H9 (cell line): ENCODE measurements around the gene MAP2. TPM values are rescaled to one million over a fixed set of nuclear protein-coding genes. Genes with fewer than 3 reads are reported as not detected.

Experiments
- DNase-seq: peaks from one replicate; pipeline ENCODE4 v3.0.0-alpha.2; 2017
- H2AFZ ChIP-seq: one replicate; pipeline ENCODE4 v1.6.1; 2013; ENCODE audit warnings: mild to moderate bottlenecking, low read length, control low read depth, moderate library complexity
- H2AK5ac ChIP-seq: 2 replicates; pipeline ENCODE4 v1.6.1; 2013; ENCODE audit warnings: low read length, control low read depth, mixed read lengths; ENCODE audit not compliant: insufficient read length
- H2BK120ac ChIP-seq: one replicate; pipeline ENCODE4 v1.6.1; 2013; ENCODE audit warnings: low read depth, mild to moderate bottlenecking, low read length, control low read depth, inconsistent platforms; ENCODE audit not compliant: poor library complexity, severe bottlenecking
- H2BK12ac ChIP-seq: 2 replicates; pipeline ENCODE4 v1.6.1; 2013; ENCODE audit warnings: low read length, control low read depth, mixed read lengths, low read depth; ENCODE audit not compliant: insufficient read length
- H2BK15ac ChIP-seq: 2 replicates; pipeline ENCODE4 v1.6.1; 2013; ENCODE audit warnings: low read depth, low read length, control low read depth
- H2BK20ac ChIP-seq: one replicate; pipeline ENCODE4 v1.6.1; 2013; ENCODE audit warnings: low read depth, mild to moderate bottlenecking, low read length, control low read depth, inconsistent platforms; ENCODE audit not compliant: poor library complexity, severe bottlenecking
- H2BK5ac ChIP-seq: 2 replicates; pipeline ENCODE4 v1.6.1; 2013; ENCODE audit warnings: low read length, control low read depth, mixed read lengths; ENCODE audit not compliant: insufficient read length
- H3K14ac ChIP-seq: 2 replicates; pipeline ENCODE4 v1.6.1; 2013; ENCODE audit warnings: low read length, control low read depth; ENCODE audit not compliant: insufficient read depth
- H3K18ac ChIP-seq: 2 replicates; pipeline ENCODE4 v1.6.1; 2013; ENCODE audit warnings: low read depth, mild to moderate bottlenecking, mixed read lengths, low read length, control low read depth; ENCODE audit not compliant: insufficient read length
- H3K23ac ChIP-seq: 2 replicates; pipeline ENCODE4 v1.6.1; 2013; ENCODE audit warnings: low read length, control low read depth, mixed read lengths, low read depth; ENCODE audit not compliant: insufficient read length
- H3K23me2 ChIP-seq: 2 replicates; pipeline ENCODE4 v1.6.1; 2013; ENCODE audit warnings: low read depth, mild to moderate bottlenecking, mixed read lengths, low read length, control low read depth; ENCODE audit not compliant: insufficient read length, poor library complexity, severe bottlenecking
- H3K27ac ChIP-seq: 2 replicates; pipeline ENCODE4 v1.5.1; 2013; ENCODE audit warnings: low read length, control low read depth, mixed read lengths, low read depth; ENCODE audit not compliant: insufficient read length
- H3K27me3 ChIP-seq: 2 replicates; pipeline ENCODE4 v1.6.1; 2013; ENCODE audit warnings: low read length, control low read depth, inconsistent platforms; ENCODE audit not compliant: insufficient read depth
- H3K4ac ChIP-seq: 2 replicates; pipeline ENCODE4 v1.6.1; 2013; ENCODE audit warnings: low read depth, mild to moderate bottlenecking, control low read depth, inconsistent platforms, low read length, moderate library complexity
- H3K4me1 ChIP-seq: 2 replicates; pipeline ENCODE4 v1.6.1; 2013; ENCODE audit warnings: low read length, control low read depth, inconsistent platforms; ENCODE audit not compliant: insufficient read depth
- H3K4me2 ChIP-seq: 2 replicates; pipeline ENCODE4 v1.6.1; 2013; ENCODE audit warnings: low read length, control low read depth, mixed read lengths; ENCODE audit not compliant: insufficient read length, insufficient read depth
- H3K56ac ChIP-seq: 2 replicates; pipeline ENCODE4 v1.6.1; 2013; ENCODE audit warnings: low read depth, mild to moderate bottlenecking, mixed read lengths, low read length, control low read depth; ENCODE audit not compliant: insufficient read length
- H3K79me1 ChIP-seq: 2 replicates; pipeline ENCODE4 v1.6.1; 2013; ENCODE audit warnings: low read depth, mild to moderate bottlenecking, moderate library complexity, low read length, control low read depth, inconsistent platforms; ENCODE audit not compliant: insufficient read depth, poor library complexity, severe bottlenecking
- H3K79me2 ChIP-seq: 2 replicates; pipeline ENCODE4 v1.6.1; 2013; ENCODE audit warnings: low read length, control low read depth, inconsistent platforms; ENCODE audit not compliant: insufficient read depth
- H3K9ac ChIP-seq: 2 replicates; pipeline ENCODE4 v1.6.1; 2013; ENCODE audit warnings: low read length, control low read depth, mixed read lengths; ENCODE audit not compliant: insufficient read length; ENCODE audit errors: extremely low read depth
- H3K9me3 ChIP-seq: one replicate; pipeline ENCODE4 v1.6.1; 2013; ENCODE audit warnings: low read depth, low read length, inconsistent platforms; ENCODE audit not compliant: control insufficient read depth
- H3T11ph ChIP-seq: one replicate; pipeline ENCODE4 v1.6.1; 2013; ENCODE audit warnings: mild to moderate bottlenecking, low read length, control low read depth, inconsistent platforms
- H4K20me1 ChIP-seq: one replicate; pipeline ENCODE4 v1.6.1; 2013; ENCODE audit not compliant: control insufficient read depth, insufficient read length, insufficient read depth
- H4K5ac ChIP-seq: 2 replicates; pipeline ENCODE4 v1.6.1; 2013; ENCODE audit warnings: low read depth, mild to moderate bottlenecking, mixed read lengths, low read length, control low read depth; ENCODE audit not compliant: insufficient read length
- H4K8ac ChIP-seq: replicated peaks from 2 replicates; pipeline ENCODE4 v1.6.1; 2013; ENCODE audit warnings: low read length, control low read depth, mixed read lengths, low read depth; ENCODE audit not compliant: insufficient read length
- H4K91ac ChIP-seq: 2 replicates; pipeline ENCODE4 v1.6.1; 2013; ENCODE audit warnings: low read depth, mild to moderate bottlenecking, moderate library complexity, mixed read lengths, low read length, control low read depth; ENCODE audit not compliant: insufficient read length
- H3K27ac Mint-ChIP-seq, 3 experiments: 2 replicates in 2 of 3; 3 replicates in 1 of 3; pipeline ENCODE4 v1.8.0; 2020 to 2021; ENCODE audit warnings: mixed read lengths in 3 of 3, mild to moderate bottlenecking in 1 of 3, moderate library complexity in 1 of 3
- H3K27me3 Mint-ChIP-seq: 2 replicates; pipeline ENCODE4 v1.8.0; 2021; ENCODE audit warnings: low read depth, mild to moderate bottlenecking, moderate library complexity, mixed read lengths
- H3K36me3 Mint-ChIP-seq, 3 experiments: 2 replicates in 2 of 3; 3 replicates in 1 of 3; pipeline ENCODE4 v1.8.0; 2020 to 2021; ENCODE audit warnings: low read depth in 3 of 3, mixed read lengths in 3 of 3; ENCODE audit not compliant: insufficient read depth in 1 of 3
- H3K4me1 Mint-ChIP-seq, 2 experiments: 2 replicates each; pipeline ENCODE4 v1.8.0; 2020; ENCODE audit warnings: mixed read lengths in 2 of 2
- H3K4me3 Mint-ChIP-seq, 2 experiments: 2 replicates in 1 of 2; 3 replicates in 1 of 2; pipeline ENCODE4 v1.8.0; 2020 to 2021; ENCODE audit warnings: mild to moderate bottlenecking in 2 of 2, mixed read lengths in 2 of 2, moderate library complexity in 1 of 2
- H3K9me3 Mint-ChIP-seq, 2 experiments: 2 replicates in 1 of 2; 3 replicates in 1 of 2; pipeline ENCODE4 v1.8.0; 2020; ENCODE audit warnings: mild to moderate bottlenecking in 2 of 2, mixed read lengths in 2 of 2, moderate library complexity in 1 of 2
- WGBS: extraction: QIAGEN DNeasy Blood & Tissue Kit; methylation state at CpG from one replicate; pipeline ENCODE4 v1.1.7; 2013; ENCODE audit warnings: missing lambda C conversion rate, low lambda C conversion rate, mixed read lengths; ENCODE audit not compliant: insufficient read length; ENCODE audit errors: extremely low coverage; 5-methylcytosine and 5-hydroxymethylcytosine counted together
- total RNA-seq: library from RNA; stranded (reverse); gene quantifications from 2 replicates; pipeline ENCODE4 v1.2.1, GENCODE V29; 2021
- TF ChIP-seq, protein P1 (sequence below): fragments of 200-600 bp; sonication (generic); conservative IDR thresholded peaks from 3 replicates; pipeline ENCODE4 v1.8.0; 2021; ENCODE audit warnings: antibody characterized with exemption, mild to moderate bottlenecking

The MAP2 gene
- total RNA-seq, 1 experiment from 2014 or later: 0.87 TPM

DNA sequence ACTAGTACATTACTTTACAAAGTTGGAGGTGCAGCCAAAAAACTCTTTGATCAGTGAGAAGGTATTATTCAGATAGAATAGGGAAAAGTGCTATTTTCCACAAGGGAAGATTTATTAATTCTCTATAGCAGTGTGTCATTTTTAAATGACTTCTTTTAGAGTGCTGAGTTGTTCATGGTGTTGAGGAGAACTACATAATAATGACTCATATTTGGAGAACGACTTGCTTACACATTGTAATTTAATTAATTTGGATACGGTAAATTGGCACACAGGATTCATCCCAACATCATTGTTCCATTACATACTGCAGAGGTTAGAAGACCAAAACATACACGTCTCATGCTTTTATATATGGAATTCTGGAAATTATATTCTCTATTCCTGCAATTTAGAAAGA, 22.1 kb upstream of the MAP2 start:
- Histone ChIP-seq H2AK5ac (no peak overlapping the region), H3K27me3 (no peaks in the 10 kb centered on the region), H3K79me2 (no peaks in the 10 kb centered on the region), H2BK5ac (no peak overlapping the region), H3K4ac (no peak overlapping the region), H3K27ac (no peak overlapping the region), H4K8ac (no peak overlapping the region), H3K18ac (no peak overlapping the region), H3K14ac (no peak overlapping the region), H3K9ac (no peak overlapping the region), H3K23ac (no peak overlapping the region), H3K56ac (no peak overlapping the region), H2BK120ac (no peak overlapping the region), H4K91ac (no peak overlapping the region), H3K4me1 (no peaks in the 10 kb centered on the region), H3K9me3 (no peaks in the 10 kb centered on the region), H3K4me2 (no peak overlapping the region), H3K23me2 (no peaks in the 10 kb centered on the region), H3K79me1 (no peaks in the 10 kb centered on the region), H2BK20ac (no peak overlapping the region), H4K20me1 (no peaks in the 10 kb centered on the region), H4K5ac (no peak overlapping the region), H2AFZ (no peak overlapping the region), H2BK12ac (no peak overlapping the region), H2BK15ac (no peak overlapping the region), H3T11ph (no peak overlapping the region)
- DNase-seq: no peak
- H3K36me3 Mint-ChIP-seq: no peaks in the 10 kb centered on the region
- H3K27me3 Mint-ChIP-seq: 0 out of 2 replicates have a peak, but pooled peaks cover 1% of the 10 kb centered on the region
- H3K4me3 Mint-ChIP-seq: no peak overlapping the region
- no CpG with 5 or more reads among the region's 3 CpGs for WGBS
- H3K9me3 Mint-ChIP-seq: no peaks in the 10 kb centered on the region; a peak in 2 of 5 replicates
- TF ChIP-seq, protein P1, sequence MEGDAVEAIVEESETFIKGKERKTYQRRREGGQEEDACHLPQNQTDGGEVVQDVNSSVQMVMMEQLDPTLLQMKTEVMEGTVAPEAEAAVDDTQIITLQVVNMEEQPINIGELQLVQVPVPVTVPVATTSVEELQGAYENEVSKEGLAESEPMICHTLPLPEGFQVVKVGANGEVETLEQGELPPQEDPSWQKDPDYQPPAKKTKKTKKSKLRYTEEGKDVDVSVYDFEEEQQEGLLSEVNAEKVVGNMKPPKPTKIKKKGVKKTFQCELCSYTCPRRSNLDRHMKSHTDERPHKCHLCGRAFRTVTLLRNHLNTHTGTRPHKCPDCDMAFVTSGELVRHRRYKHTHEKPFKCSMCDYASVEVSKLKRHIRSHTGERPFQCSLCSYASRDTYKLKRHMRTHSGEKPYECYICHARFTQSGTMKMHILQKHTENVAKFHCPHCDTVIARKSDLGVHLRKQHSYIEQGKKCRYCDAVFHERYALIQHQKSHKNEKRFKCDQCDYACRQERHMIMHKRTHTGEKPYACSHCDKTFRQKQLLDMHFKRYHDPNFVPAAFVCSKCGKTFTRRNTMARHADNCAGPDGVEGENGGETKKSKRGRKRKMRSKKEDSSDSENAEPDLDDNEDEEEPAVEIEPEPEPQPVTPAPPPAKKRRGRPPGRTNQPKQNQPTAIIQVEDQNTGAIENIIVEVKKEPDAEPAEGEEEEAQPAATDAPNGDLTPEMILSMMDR: no peak
- H3K27ac Mint-ChIP-seq: no peak overlapping the region
- H3K4me1 Mint-ChIP-seq: no peaks in the 10 kb centered on the region
